GM18873 (cell line): ENCODE results near the gene FAM193B.
"Not testable (repeated sequence)": the region's sequence is repeated elsewhere in the genome, so short reads cannot be mapped to it uniquely, and the experiment has no call there.

Experiments
- ATAC-seq: cut with Tn5 transposase; IDR thresholded peaks from one replicate; pipeline ENCODE4 v1.9.1; 2021; ENCODE audit warnings: mild to moderate bottlenecking, moderate library complexity, moderate number of reproducible peaks; ENCODE audit not compliant: unreplicated experiment, low FRiP score

Gene FAM193B

DNA sequence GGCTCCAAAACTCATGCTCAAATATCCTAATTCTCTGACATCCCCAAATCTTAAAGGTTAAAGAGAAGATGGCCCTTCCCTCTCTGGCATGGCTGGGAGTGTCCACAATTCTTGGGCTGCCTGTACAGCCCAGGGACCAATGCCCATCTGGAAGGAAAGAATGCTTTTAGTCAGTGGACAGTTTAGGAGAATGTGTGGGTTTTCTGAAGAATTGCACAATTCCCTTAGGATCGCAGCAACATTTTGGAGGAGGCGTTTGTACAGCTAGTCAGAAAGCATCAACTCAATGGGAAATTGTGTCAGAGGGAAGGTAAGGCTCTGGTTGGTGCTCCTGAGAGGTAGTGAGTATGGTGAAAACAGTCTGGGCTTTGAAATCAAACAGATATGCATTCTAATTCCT is 15.0 kb downstream of the FAM193B start:
- no peak for ATAC-seq

DNA sequence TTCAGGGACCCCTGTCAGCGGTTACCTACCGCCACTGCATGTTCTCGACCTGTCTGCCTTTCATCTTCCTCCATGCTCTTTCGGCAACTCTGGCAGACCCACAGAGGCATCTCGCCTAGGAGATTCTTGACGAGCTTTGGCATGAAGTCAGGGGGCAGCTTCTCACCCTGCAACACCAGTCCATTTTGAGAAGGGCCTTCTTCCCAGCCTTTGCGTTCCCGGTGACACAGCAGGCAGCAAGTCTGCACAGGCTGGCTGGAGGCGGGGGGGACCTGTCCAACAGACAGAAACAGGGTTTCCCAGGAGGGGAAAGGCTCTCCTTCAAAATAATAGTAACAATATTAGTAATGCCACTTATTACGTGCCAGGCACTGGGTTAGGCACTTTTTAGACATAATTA is 15.5 kb downstream of the FAM193B start:
- ATAC-seq = no peak

DNA sequence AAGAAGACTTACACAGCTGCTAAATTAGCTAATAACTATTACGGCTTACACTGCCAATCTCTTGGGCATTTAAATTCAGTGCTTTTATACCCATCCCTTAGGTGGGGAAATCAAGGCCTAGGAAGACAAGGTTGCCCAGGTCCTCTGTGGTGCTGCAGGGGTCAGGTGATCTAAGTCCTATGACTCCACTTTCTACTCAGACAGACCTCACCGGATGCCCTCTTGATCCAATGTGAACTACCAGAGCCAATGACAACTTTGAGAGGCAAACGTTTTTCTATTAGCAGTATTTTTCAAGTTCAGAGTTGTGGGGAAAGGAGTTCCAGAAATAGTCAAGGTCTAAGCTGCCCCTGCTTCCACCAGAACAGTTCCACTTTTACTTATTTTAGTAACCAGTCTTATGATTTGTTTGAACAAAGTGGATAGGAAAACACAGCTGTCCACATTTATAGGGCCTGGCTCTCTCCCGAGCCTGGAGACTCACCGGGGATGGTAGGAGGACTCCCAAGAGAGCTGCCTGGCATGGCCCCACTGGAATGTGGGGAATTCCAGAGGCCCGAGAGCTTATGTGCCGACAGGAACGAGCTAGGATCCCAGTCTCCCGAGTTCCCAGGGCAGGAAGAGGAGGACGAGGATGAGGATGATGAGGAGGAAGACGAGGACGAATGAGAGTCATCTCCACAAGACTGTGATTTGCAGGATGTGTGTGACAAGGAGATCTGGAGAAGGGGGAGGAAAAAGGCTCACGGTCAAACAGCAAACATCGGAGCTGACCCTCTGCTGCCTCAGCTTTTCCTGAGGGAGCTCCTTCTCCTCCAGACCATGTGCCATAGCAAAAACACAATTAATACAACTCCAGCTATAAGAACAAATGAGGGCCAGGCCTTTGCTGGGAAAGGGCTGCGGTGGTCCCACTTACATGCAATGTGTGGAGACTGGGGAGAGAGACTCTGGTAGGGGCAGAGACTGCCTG is 16.7 kb downstream of the FAM193B start:
- no peak for ATAC-seq

DNA sequence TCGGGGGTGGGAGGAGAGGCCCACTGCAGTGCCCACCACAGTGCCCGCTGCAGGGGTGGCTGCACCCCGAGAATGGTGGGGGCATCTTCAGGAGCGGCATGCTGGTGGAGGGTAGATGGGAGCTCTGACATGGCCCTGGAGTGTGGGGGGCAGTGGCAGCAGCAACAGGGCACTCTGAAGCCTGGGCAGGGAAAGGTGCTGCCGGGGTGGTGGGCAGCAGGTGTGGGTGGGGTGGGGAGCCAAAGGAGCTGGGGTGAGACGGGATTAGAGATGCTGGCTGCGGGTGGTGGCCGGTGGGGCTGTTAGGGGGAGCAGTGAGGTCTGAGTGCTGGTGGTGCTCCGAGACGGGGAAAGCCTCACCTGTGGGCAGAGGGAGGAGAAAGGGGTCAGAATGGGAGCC is 18.0 kb downstream of the FAM193B start:
- ATAC-seq = no peak

DNA sequence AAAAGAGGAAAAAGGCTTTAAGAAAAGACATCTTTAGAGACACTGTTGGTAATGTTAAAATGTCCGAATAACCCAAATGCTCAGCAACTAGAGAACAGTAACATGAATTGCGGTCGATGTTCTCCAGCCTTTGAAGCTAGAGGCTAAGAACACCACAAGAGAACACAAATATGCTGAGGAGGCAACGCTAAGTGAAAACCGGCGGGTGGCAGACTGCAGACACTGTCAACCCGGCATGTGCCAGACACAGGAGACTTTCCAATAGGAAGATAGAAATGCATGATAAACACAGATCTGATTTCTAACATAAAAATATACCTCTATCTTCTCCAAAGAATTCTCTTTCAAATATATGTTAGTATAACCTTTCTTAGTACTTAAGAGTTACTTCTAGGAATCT is 19.2 kb downstream of the FAM193B start:
- no peak for ATAC-seq

DNA sequence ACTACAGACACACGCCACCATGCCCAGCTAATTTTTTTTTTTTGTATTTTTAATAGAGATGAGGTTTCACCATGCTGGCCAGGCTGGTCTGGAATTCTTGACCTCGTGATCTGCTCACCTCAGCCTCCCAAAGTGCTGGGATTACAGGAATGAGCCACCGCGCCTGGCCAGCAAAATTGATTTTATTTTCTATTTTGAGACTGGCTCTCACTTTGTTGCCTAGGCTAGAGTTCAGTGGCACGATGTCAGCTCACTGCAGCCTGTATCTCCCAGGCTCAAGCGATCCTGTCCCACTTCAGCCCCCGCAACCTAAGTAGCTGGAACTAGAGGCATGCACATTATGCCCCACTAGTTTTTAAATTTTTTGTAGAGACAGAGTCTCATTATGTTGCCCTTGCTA is 19.9 kb downstream of the FAM193B start:
- not testable (repeated sequence) for ATAC-seq

DNA sequence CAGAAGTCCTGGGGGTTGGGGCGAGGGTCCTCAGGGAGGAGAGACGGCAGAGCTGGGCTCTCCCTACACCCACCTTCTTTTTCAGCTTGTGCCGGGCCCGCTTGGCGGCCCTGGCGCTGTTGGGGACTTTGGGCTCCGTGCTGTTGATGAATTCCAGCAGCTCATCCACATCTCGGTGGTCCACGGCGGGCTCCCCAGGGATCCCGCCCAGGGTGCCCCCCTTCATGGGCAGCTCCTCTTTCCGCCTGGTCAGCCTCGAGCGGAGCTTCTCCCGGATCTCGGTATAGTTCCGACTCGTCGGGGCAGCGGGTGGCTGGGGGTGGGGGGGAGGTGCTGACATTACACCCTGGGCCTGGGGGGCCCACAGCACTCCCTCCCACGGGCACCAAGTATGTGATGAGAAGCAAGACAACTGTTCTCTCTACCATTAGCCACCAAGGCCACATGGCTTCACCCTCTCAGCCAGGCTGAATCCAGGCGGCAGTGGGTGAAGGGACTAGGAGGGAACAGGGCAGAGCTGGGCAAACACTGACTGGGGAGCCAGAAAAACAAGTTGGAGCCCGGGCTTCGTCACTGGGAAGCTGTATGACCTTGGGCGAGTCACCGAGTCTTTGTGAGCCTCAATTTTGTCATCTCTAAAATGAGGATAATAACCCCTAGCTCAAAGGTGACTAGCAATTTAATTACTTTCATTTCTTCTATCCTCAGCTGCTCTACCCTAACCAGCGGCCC is 23.0 kb downstream of the FAM193B start:
- ATAC-seq = no peak

DNA sequence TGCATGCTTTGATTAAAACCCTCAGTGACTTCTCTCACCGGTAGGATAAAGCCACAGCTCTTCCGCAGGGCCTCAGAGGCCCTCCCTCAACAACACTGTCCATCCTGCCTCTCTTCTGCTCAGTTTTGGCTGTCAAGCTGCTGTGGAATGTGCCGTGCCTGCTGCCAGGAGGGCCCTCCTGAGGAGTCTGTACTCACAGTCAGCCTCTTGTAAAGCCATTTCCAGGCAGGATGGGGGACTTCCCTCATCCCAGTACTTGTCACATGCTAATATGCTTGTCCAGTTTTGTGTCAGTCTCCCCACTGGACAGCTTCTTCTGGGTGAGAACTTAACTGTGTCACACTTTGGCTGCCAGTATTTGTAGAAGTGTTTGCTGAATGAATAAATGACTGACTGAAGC is 23.7 kb downstream of the FAM193B start:
- ATAC-seq = no peak

DNA sequence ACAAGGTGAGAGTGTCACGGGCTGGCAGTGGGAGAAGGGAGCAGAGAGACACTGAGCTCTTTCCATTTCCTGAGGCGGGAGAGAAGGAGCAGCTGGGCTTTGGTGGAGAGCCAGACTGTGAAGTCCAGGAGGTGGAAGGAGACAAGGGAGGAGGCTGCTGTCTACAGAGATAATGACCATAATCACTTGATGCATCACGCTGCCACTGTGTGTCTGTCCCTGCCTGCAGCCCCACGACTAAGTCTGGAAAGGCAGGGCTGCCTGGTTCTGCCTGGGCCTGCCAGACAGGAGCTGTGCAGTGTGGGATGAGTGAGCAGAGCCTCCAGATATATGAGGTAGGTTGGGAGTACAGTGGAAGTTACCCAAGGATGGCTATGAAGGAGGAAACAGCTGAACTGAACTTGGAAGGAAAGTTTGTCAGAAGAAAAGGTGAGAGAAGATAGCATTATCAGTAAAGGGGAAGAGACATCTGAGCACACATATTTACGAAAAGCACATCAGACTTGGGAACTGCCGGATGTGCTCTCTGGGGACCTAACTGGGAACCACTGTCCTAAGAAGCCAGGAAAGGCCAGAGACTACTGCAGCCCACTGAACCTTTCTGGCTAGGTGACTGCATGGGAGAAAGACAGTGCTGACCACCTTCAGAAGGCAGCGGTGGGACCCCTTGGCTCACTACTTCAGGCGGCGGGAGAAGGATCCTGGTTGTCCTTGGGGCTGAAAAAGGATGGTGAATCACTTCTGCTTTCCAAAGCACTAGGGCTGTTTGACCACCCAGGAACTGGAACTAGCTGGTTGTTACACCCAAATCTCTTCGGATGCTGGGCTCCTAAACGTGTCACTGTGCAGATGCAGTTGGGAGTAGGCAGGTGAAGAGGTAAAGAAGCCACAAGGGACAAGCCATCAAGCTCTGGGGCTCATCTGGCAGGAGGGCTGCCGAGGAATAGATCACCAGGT is 24.8 kb downstream of the FAM193B start:
- ATAC-seq = no peak

DNA sequence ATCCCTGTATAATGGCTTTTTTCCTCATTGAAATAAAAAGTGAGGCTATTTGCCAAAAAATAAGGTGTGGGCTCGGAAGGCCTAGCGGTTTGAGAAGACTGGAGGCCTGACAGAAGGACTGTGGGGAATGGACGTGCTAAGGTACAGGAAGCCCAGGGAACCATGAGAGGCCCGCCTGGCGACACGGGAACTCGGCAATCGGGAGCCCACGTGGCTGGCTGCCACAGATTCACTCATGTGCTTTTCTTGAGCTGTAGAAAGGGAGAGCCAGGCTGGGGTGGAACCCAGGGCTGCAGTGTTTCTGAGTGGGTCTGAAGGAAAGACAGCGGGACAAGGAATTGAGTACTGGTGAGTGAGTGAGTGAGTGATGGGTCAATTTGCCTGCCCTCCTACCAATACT is 25.7 kb downstream of the FAM193B start:
- ATAC-seq = no peak

DNA sequence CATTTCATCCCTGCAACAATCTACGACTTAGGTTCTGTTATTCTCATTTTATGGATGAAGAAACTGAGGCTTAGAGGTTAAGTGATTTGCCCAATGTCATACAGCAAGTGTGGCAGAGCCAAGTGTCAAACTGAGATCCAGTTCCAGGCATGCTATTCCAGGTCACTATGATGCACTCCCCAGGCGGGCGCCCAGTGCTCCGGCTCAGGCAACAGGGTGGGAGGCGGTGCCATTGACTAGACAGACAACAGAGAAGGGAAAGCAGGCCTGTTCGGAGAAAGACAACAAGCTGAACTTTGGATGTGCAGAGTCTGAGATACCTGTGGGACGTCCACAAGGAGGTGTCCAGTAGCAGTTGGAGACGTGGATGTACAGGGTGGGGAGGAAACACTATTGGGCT is 26.8 kb downstream of the FAM193B start:
- no peak for ATAC-seq

DNA sequence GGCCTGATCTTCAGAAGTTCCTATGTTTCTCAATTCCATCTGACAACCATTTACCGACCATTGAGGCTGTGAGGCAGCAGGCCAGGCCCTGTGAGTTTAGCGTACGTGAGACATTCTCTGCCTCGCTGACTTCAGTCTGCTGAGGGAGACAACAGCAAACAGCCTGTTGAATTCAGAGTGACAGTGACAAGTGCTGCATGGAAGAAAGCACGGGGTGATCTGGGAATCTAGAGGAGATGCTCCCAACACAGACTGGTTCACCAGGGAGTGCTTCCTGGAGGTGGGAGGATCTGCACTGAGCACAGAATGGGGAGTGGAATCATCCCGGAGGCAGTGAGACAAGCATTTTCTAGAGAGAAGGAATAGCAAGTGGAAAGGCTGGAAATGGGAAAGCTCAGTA is 27.6 kb downstream of the FAM193B start:
- ATAC-seq = no peak

DNA sequence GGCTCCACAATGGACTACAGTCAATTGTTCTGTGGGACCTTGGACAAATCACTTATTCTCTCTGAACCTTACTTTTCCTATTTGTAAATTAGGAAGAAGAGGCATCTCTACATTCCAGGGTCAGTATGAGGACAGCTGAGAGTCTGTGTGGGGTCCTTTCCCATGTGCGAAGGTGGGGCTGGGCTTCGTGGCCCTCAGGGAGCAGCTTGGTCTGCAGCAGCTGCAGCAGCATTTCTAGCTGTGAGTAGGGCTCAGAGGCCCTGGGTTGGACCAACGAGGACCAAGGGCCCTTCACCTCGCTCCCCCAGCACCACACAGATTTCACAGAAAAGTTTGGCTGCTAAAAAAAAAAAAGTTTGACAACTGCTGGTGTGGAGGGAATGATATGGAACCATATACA is 28.2 kb downstream of the FAM193B start:
- no peak for ATAC-seq

DNA sequence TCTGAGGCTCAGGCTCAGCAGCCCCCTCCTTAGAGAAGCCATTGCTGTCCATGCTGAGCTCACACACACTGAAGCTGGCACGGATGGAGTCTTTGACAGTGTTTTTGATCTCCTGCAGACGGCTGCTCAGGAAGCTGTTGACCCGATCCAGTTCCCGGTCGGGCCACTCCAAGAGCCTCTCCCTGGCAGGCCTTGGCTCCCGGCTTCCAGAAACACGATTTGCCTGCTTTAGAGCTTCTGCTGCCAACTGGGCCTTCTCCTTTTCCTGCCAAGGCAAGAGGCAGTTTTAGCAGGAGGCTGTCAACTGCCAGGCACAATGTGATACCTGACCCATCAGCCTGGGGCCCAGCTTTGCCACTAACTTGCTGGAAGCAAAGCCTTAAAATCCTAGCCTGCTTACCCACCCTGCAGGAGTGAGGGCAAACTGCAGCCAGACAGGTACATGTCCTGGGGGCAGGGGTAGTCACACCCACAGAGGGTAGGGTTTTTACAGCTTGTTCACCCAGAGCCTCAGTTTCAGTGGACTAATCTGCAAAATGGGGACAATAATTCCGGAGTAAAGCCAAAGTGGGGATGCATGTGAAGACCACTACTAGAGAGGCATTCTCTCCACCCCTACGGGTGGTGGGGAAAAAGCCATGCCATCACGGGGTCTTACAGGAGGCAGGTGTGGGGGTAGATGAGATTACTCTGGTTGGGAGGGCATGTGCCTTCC is 29.3 kb downstream of the FAM193B start:
- ATAC-seq = no peak

DNA sequence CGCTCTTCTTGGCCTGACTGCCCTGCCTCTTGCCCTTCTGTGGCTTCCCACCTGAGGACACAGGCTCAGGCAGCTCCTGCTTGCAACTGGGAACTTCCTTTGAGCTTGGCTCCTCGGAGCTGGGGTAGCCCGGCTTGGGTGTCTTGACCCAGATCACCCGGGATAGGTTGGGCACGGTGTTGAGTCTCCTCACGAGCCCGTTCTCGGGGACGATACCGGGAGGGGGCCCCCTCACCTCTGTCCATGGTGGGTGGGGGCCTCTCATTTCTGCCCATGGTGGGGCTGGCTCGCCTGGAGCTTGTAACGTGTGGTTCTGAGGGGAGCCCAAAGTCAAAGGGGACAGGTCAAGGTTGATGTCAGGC is 29.8 kb downstream of the FAM193B start:
- ATAC-seq = no peak

DNA sequence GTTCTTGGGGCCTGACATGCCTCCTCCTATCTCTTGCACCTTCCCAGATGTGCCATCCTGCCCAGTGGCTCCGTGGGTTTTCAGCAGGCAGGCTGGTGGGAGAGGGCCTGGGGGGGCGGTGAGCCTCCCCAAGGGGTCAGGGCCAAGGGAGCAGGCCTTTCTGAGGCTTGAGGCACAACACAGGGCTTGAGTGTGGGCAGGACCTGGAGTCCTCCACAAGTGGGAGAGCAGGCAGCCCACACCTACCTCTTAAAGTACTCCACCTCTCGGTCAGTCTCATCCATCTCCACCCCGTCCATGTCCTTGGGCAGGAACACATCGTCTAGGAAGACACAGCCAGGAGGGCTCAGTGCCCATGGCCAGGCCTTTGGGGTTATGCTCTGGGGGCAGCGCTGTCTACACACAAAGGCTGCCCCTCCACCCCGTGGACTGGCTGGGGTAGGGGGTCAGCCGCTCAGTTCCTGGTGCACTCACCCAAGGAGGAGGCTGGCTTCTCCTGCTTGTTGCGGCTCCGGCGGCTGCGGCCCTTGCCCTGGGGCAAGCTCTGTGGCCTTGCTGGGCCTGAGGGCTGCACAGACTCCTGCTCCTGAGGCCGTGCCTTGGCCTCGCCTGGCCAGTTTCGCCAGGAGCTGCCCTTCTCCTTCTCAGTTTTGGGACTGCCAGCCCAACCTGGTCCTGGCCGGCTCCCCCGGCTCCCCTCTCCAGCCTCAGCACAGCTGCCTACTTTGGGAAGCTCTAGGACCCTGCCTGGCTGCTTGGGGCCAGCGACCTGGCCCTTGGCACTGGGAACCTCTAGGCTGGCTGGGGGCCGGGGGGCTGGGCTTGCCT is 30.4 kb downstream of the FAM193B start:
- no peak for ATAC-seq

DNA sequence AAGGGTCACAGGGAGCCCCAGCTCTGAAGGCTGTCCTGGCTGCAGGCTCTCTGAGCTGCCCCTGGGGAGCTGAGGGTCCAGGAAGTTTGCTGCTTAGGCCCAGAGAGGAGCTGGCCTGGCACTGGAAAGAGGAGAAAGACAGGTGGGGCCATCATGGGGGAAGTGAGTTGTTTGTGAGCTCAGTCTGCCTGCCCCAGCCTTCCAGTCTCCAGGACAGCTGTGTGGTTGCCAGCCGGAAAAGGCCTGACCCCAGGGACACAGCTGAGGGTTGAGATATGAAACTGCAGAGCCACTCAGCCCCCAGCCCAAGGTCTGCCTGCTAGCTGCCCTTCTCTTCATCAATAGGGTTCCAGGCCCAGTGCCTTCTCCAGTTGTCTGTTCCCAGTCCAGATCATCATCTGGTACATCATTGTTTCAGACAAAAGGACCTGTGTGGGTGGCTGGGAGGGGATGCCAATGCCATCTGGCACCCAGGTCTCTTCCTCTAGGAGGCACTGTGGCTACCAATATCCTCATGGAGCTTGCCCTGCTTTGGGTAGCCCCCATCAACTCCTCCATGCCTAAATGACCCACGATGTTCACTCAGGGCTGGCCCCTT is 33.3 kb downstream of the FAM193B start:
- no peak for ATAC-seq

DNA sequence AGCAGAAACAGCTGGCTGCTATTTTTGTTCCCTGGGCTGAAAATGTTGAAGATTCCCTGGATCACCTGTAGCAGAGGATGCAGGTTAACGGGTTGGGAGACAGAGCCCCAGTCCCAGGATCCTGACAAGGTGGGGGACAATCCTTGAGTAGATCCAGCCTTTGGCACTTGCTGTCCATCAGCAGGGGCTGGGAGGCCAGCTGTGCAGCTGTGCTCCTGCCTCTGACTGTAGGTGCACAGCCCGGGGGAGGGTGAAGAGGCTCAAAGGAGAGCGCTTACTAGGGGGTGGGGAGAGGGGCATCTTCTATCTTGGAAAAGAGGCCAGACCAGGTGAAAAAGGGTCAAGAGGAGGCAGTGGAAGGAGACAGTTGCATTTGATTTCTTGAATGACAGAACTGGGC is 34.1 kb downstream of the FAM193B start:
- no peak for ATAC-seq
